HEK293 (cell line): Measurements from ENCODE around the gene TASP1.

Experiments used
- KLF1 ChIP-seq: fragments of 450-650 bp; formaldehyde crosslinking; IDR thresholded peaks from 2 replicates; pipeline ENCODE4 v1.5.1; 2016; ENCODE audit warnings: missing biosample characterization, missing genetic modification characterization
- KLF9 ChIP-seq: fragments of 450-650 bp; formaldehyde crosslinking; IDR thresholded peaks from 2 replicates; pipeline ENCODE4 v1.5.1; 2016; ENCODE audit warnings: missing biosample characterization, missing genetic modification characterization, low read depth
- TRIM28 ChIP-seq: IDR thresholded peaks from 2 replicates; pipeline ENCODE4 v1.6.1; 2011; ENCODE audit warnings: low read length, control low read depth, borderline replicate concordance
- ZBTB21 ChIP-seq: fragments of 450-650 bp; formaldehyde crosslinking; IDR thresholded peaks from 2 replicates; pipeline ENCODE4 v1.5.1; 2017; ENCODE audit warnings: missing biosample characterization, missing genetic modification characterization
- TF ChIP-seq, protein P1 (sequence below): fragments of 450-650 bp; formaldehyde crosslinking; conservative IDR thresholded peaks from 2 replicates; pipeline ENCODE4 v1.5.1; 2016; ENCODE audit warnings: low read depth, missing biosample characterization, missing genetic modification characterization
- TF ChIP-seq, protein P2 (sequence below): fragments of 450-650 bp; formaldehyde crosslinking; IDR thresholded peaks from 2 replicates; pipeline ENCODE4 v1.5.1; 2016; ENCODE audit warnings: missing biosample characterization, missing genetic modification characterization

DNA sequence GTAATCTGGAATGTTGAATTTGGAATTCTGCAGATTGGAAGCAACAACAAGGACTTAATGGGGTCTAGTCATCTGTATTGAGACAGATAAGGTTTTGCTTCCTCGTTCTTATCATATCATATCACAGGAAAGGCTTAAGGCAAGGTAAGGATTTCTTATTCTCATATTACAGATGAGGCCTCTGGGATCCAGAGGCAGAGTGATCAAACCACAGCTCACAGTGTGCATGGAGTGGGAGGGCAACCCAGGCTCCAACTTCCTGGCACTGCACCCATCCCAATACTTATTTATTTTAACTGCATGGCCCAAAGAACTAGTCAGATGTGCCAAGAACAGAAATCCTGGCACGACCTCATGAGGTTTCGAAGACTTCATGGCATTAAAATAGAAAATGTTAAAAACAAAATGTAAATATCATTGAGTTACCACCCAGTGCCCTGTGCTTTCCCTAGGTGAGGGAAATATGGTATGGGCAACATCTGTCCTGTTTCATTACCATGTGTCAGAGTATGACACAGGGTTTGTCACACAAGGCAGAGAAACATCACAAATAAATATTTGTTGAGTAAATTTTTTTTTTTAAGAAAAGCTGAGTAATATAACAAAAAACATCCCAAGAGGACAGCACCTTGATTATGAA, 225.8 kb downstream of the TASP1 start:
- TF ChIP-seq KLF1 (tag by site-specific recombination): no peak
- no peak for TF ChIP-seq KLF9 (tag by site-specific recombination)
- TF ChIP-seq, protein P1, sequence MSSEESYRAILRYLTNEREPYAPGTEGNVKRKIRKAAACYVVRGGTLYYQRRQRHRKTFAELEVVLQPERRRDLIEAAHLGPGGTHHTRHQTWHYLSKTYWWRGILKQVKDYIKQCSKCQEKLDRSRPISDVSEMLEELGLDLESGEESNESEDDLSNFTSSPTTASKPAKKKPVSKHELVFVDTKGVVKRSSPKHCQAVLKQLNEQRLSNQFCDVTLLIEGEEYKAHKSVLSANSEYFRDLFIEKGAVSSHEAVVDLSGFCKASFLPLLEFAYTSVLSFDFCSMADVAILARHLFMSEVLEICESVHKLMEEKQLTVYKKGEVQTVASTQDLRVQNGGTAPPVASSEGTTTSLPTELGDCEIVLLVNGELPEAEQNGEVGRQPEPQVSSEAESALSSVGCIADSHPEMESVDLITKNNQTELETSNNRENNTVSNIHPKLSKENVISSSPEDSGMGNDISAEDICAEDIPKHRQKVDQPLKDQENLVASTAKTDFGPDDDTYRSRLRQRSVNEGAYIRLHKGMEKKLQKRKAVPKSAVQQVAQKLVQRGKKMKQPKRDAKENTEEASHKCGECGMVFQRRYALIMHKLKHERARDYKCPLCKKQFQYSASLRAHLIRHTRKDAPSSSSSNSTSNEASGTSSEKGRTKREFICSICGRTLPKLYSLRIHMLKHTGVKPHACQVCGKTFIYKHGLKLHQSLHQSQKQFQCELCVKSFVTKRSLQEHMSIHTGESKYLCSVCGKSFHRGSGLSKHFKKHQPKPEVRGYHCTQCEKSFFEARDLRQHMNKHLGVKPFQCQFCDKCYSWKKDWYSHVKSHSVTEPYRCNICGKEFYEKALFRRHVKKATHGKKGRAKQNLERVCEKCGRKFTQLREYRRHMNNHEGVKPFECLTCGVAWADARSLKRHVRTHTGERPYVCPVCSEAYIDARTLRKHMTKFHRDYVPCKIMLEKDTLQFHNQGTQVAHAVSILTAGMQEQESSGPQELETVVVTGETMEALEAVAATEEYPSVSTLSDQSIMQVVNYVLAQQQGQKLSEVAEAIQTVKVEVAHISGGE: no peak
- no peak for TF ChIP-seq ZBTB21 (tag by site-specific recombination)
- no peak for TF ChIP-seq TRIM28
- TF ChIP-seq, protein P2, sequence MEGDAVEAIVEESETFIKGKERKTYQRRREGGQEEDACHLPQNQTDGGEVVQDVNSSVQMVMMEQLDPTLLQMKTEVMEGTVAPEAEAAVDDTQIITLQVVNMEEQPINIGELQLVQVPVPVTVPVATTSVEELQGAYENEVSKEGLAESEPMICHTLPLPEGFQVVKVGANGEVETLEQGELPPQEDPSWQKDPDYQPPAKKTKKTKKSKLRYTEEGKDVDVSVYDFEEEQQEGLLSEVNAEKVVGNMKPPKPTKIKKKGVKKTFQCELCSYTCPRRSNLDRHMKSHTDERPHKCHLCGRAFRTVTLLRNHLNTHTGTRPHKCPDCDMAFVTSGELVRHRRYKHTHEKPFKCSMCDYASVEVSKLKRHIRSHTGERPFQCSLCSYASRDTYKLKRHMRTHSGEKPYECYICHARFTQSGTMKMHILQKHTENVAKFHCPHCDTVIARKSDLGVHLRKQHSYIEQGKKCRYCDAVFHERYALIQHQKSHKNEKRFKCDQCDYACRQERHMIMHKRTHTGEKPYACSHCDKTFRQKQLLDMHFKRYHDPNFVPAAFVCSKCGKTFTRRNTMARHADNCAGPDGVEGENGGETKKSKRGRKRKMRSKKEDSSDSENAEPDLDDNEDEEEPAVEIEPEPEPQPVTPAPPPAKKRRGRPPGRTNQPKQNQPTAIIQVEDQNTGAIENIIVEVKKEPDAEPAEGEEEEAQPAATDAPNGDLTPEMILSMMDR (tag by site-specific recombination): no peak
